GM11168 (cell line): ENCODE results near the gene PIGS.
"Not testable (repeated sequence)": the region's sequence is repeated elsewhere in the genome, so short reads cannot be mapped to it uniquely, and the experiment has no call there.

Experiments used
- in situ Hi-C: fragments of 300-500 bp; cut with MboI; formaldehyde crosslinking; loops from one replicate; pipeline ENCODE4 v1.12.0; 2022; ENCODE audit warnings: low sequenced_read_pairs; ENCODE audit not compliant: unreplicated experiment

PIGS gene

GRCh38 chr17:28579526-28579925 is 8.2 kb upstream of the PIGS start:
- in situ Hi-C loops: no loop called here

DNA sequence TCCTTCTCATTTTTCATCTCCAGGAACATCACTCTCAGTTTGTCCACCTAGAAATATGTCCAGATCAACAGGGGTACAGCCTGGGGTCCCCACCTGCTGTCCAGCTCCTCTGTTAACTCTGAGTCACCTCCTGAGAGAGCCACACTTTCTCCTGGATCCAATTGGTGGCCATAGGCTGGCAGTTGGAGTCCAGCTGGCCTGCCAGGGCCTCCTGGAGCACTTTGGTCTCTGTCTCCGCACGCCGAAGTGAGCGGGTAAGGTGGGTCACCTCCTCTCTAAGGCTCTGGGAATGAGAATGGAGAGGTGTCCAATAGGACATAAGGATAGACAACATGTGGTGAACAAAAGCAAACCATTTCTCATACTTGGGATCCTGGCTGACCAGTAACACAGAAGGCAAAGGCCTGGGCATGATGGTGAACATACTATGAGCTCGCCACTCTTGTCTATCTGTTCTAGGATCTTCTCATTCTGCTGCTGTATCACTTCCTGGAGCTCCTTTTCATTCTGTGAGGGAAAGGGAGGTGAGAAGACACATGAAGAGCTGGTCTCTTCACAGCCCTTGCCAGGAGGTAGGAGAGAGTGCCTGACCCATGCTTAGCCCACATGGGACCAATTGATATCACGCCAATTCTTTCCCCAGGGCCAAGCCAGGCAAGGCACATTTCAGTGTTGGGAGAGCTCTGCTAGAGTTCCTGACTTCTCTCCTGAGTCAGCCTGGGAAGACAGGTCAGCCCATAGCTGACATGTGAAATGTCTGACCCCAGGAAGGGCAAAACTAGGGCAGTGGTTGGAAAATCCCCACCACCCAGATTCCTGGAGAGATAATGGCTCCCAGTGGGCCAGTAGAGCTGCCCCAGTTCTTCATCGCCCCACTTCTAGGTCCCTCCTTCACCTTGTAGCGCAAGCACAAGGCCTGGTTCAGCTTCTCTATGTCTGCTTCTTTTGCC is 7.2 kb upstream of the PIGS start:
- in situ Hi-C loops: no loop called here

- in situ Hi-C loops: no loop called here
Measured at GRCh38 chr17:28577466-28577824, 6.1 kb upstream of the PIGS start.

GRCh38 chr17:28576758-28577465 is 5.6 kb upstream of the PIGS start, which contains the start of gene ALDOC:
TSS of gene ALDOC (minus strand) at chr17:28576895. CDS start at chr17:28575532, 1,363 bp downstream.
- in situ Hi-C loops: no loop called here

GRCh38 chr17:28576016-28576415 is 4.7 kb upstream of the PIGS start:
- in situ Hi-C loops: not testable (repeated sequence)

GRCh38 chr17:28575126-28575795 is 3.9 kb upstream of the PIGS start:
- in situ Hi-C loops: no loop called here

GRCh38 chr17:28574526-28574925 is 3.2 kb upstream of the PIGS start:
- in situ Hi-C loops: no loop called here

DNA sequence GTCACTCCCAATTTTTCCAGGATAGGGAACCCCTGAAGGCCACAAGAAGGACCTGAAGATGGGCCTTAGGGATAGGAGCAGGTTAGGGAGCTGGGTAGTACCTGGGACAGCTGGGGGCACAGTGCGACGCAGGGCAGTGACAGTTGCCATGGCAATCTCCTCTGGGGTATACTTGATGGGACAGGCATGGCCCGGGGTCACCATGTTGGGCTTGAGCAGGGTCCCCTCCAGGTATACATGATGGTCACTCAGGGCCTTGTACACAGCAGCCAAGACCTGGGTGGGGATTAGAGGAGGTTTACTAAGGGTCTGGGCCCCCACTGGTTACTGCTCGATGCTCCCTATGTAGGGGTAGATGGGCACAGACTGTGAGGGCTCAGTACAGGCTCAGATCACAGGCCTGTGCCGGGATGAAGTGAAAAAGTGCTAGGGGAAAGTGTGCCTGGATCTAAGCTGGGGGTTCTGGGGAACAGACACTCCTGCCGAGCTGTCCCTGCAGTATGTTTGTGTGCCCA is 2.7 kb upstream of the PIGS start:
- in situ Hi-C loops: no loop called here

GRCh38 chr17:28573521-28573920 is 2.2 kb upstream of the PIGS start:
- in situ Hi-C loops: no loop called here

- in situ Hi-C loops: no loop called here
Measured at GRCh38 chr17:28573040-28573380, 1.7 kb upstream of the PIGS start.

DNA sequence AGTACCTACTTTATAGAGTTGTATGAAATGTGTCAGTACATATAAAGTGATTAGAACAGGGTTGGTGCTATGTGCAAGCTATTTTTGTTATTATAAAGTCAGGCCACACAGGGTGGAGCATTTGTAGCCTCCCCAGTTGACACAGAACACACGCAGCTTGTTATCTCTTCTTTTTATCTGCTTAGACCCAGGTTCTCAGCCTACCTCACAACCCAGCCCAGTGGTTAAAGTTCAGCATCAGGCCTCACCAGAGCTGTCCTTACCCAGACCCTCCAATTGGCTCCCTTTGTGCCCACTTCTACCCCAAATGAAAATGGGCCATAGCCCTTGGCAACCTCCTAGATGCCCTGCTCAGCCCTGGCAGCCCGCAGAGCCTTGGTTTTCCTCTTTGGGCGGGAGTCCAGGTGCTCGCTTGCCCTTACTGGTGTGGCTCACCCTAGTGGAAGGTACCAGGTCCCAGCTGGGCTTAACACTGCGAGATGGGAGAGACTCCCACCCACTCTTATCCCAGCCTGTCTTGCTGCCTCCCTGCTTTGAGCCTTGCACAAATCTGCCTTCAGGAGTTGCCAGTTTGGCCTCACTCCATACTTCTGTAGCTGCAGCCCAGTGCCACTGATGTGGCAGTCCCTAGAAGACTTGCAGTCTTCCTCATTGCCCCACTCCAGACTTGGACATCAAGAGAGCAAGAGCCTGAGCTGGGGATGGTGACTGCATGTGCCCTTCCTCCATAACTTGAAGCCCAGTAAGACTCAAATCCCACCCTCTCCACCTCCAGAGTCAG is 1.1 kb upstream of the PIGS start:
- in situ Hi-C loops: no loop called here

DNA sequence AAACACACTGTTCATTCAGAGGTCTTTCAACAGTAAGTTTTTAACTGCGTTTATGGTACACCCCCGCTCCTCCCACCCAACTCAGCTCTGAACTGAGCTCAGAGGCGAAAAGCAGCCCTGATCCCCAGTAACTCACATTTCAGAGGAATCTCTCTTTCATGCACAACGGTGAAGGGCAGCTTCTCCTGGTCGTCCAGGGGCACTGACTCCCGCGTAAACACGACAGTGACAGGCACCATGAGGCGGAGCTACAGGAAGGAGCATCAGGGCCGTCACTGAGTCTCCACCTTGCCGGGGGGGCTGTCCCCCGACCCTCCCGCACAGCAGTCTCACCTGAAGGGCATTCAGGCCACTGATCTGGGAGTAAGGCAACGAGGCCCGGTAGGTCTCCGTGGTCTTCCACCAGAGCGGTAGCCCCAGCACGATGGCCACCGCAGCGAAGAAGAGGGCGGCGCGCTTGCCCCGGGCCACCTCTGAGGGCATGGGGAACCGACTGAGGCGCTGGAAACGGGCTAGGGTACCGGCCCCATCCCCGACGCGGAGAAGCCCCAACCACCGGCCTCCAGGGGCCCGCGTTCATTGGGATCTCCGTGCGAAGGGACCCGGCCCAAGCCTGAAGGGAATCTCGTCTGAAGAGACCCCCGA is 486 bp downstream of the PIGS start:
- in situ Hi-C loops: no loop called here

- in situ Hi-C loops: no loop called here
Measured at GRCh38 chr17:28569446-28569845, 1.9 kb downstream of the PIGS start.

GRCh38 chr17:28567604-28568003 is 3.7 kb downstream of the PIGS start:
- in situ Hi-C loops: no loop called here

- in situ Hi-C loops: no loop called here
Measured at GRCh38 chr17:28563475-28563874, 7.8 kb downstream of the PIGS start.

DNA sequence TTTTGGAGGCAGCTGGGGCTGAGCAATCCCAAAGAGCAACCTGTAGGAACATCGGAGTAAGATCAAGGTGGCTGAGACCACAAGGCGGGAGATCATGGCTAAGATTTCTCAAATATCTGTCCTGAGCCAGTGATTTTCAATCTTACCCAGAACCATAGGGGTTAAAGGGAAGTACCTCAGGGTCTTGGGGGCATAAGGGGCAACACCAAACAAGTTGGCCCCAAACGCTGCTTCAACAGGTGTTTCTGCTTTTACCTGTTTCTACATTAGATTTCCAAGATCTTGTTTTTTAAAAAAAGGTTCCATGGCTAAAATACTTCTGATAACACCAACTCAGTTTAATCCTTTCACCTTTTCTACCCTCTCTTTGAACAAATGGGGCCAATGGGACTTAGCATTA is 16.3 kb downstream of the PIGS start:
- in situ Hi-C loops: no loop called here

GRCh38 chr17:28554565-28554964 is 16.8 kb downstream of the PIGS start:
- in situ Hi-C loops: no loop called here

GRCh38 chr17:28553000-28553505 is 18.3 kb downstream of the PIGS start:
- in situ Hi-C loops: no loop called here
